BJ (cell line): ENCODE results near the gene ALS2CL. TPM values are rescaled to one million over a fixed set of nuclear protein-coding genes. Genes with fewer than 3 reads are reported as not detected.

ENCODE experiments used
- CTCF ChIA-PET: fragments of 350-600 bp; formaldehyde crosslinking; extraction: SDS; loops from one replicate; lab custom pipeline; 2021; ENCODE audit warnings: antibody characterized with exemption, inconsistent platforms; lab: Yijun Ruan, JAX
- POLR2A ChIA-PET: fragments of 300-600 bp; sonication (Branson Sonifier 250); formaldehyde crosslinking; extraction: SDS; loops from one replicate; lab custom pipeline; 2021; ENCODE audit warnings: antibody characterized with exemption; lab: Charles Lee
- DNase-seq: peaks from one replicate; pipeline ENCODE4 v3.0.0-alpha.2; 2011; ENCODE audit warnings: low read depth
- H3K27me3 ChIP-seq: 2 replicates; pipeline ENCODE4 v1.6.0; 2011; ENCODE audit warnings: low read length; ENCODE audit not compliant: control insufficient read depth, insufficient read depth
- H3K36me3 ChIP-seq: 2 replicates; pipeline ENCODE4 v1.5.1; 2011; ENCODE audit warnings: low read length; ENCODE audit not compliant: control insufficient read depth, insufficient read depth
- H3K4me3 ChIP-seq: 2 replicates; pipeline ENCODE4 v1.5.1; 2011; ENCODE audit warnings: low read depth, mild to moderate bottlenecking, control low read depth, low read length
- CTCF ChIP-seq: IDR thresholded peaks from 2 replicates; pipeline ENCODE4 v1.5.1; 2011; ENCODE audit warnings: low read depth, mild to moderate bottlenecking, control low read depth, inconsistent platforms, low read length, moderate library complexity; ENCODE audit not compliant: insufficient read depth
- polyA plus RNA-seq: library from polyadenylated mRNA; depleted of rRNA; stranded (reverse); fragments of >200 nt; gene quantifications from 2 replicates; pipeline ENCODE4 v1.2.3, GENCODE V29; 2011

Gene ALS2CL
- polyA plus RNA-seq, 1 experiment: 7.2 TPM

GRCh38 chr3:46634856-46635255 lies 58.6 kb downstream of the ALS2CL start:
- Histone ChIP-seq H3K27me3 (peaks cover 3% of the 10 kb centered on the region), H3K4me3 (no peak overlapping the region), H3K36me3 (no peaks in the 10 kb centered on the region)
- ChIA-PET POLR2A (no interaction called here), CTCF (interaction anchor here (9.2 kb wide), 1 partner anchor 147 kb away, joined by 146 read pairs; no protein-coding TSS in a partner anchor)
- no peak for DNase-seq
- TF ChIP-seq CTCF: no peak

GRCh38 chr3:46632792-46633191 lies 60.7 kb downstream of the ALS2CL start:
- POLR2A ChIA-PET: no interaction called here
- CTCF ChIA-PET: interaction anchor here (0.9 to 9.2 kb wide), 5 partner anchors 8 to 170 kb away, joined by 3 to 146 read pairs (median 3); no protein-coding TSS in a partner anchor
- DNase-seq: no peak
- Histone ChIP-seq H3K4me3 (no peak overlapping the region), H3K36me3 (no peaks in the 10 kb centered on the region), H3K27me3 (no peaks in the 10 kb centered on the region)
- no peak for TF ChIP-seq CTCF

GRCh38 chr3:46629551-46630517 lies 63.6 kb downstream of the ALS2CL start:
- H3K27me3 ChIP-seq: peaks cover 3% of the 10 kb centered on the region; the same call in 1 of the 2 replicates

GRCh38 chr3:46628901-46629369 lies 64.5 kb downstream of the ALS2CL start:
- H3K36me3 ChIP-seq: no peaks in the 10 kb centered on the region
- H3K27me3 ChIP-seq: peaks cover 3% of the 10 kb centered on the region; the same call in 1 of the 2 replicates
- no peak for TF ChIP-seq CTCF
- no peak for DNase-seq
- CTCF ChIA-PET: interaction anchor here (0.8 to 9.2 kb wide), 12 partner anchors 10 to 179 kb away, joined by 3 to 146 read pairs (median 4); partner anchors contain the start of gene ALS2CL
- no peak overlapping the region for H3K4me3 ChIP-seq
- POLR2A ChIA-PET: interaction anchor here (0.7 kb wide), 1 partner anchor 259 kb away, joined by 13 read pairs; no protein-coding TSS in a partner anchor

More at GRCh38 chr3:46629551-46630517, 63.6 kb downstream of the ALS2CL start:
- Histone ChIP-seq H3K36me3 (no peaks in the 10 kb centered on the region), H3K4me3 (0 out of 2 replicates have a peak overlapping the region, but pooled peaks have one; percentile 2)
- CTCF ChIA-PET: interaction anchor here (0.7 to 9.2 kb wide), 28 partner anchors 11 to 279 kb away, joined by 3 to 146 read pairs (median 4); partner anchors contain the start of genes ALS2CL and FAM240A
- peak; percentile 13 for DNase-seq
- TF ChIP-seq CTCF: peak; percentile 98
- POLR2A ChIA-PET: interaction anchor here (0.7 kb wide), 1 partner anchor 260 kb away, joined by 13 read pairs; no protein-coding TSS in a partner anchor
